HepG2 (cell line): ENCODE data around the gene ETV3L. TPM values are rescaled to one million over a fixed set of nuclear protein-coding genes. Genes with fewer than 3 reads are reported as not detected.

Experiments
- ATAC-seq: fragments of 200-7000 bp; cut with Tn5 transposase; 3 replicates; pipeline ENCODE4 v1.9.1; 2020; ENCODE audit warnings: mild to moderate bottlenecking, moderate library complexity
- BruUV-seq: library from RNA; stranded (reverse); fragments of 400-500 nt; replicated peaks from 2 replicates; lab custom pipeline; 2021; lab: Mats Ljungman, UMichigan
- CTCF ChIA-PET: fragments of 300-600 bp; formaldehyde crosslinking; extraction: SDS; loops from one replicate; lab custom pipeline; 2021; ENCODE audit warnings: low total read pairs, inconsistent platforms, low intra/inter-chr PET ratio; lab: Yijun Ruan, JAX
- POLR2A ChIA-PET: fragments of 350-600 bp; sonication (Branson Sonifier 250); formaldehyde crosslinking; loops from one replicate; lab custom pipeline; 2020; ENCODE audit warnings: antibody characterized with exemption, inconsistent platforms; lab: Yijun Ruan, JAX
- DNase-seq: peaks from one replicate; pipeline ENCODE4 v3.0.0-alpha.2; 2015; ENCODE audit warnings: low spot score
- FAIRE-seq: peaks from 3 replicates; lab custom pipeline; 2011; peaks lifted over from hg19 to GRCh38; lab: Jason Lieb, UNC
- H2AFZ ChIP-seq: one replicate; pipeline ENCODE4 v1.6.1; 2011; ENCODE audit warnings: low read length, inconsistent platforms
- H3K27ac ChIP-seq: fragments of 300-600 bp; 3 replicates; pipeline ENCODE4 v1.8.0; 2011; ENCODE audit warnings: mixed run types, mild to moderate bottlenecking, mixed read lengths, low read length, inconsistent platforms; ENCODE audit not compliant: insufficient read depth; ENCODE audit errors: extremely low read length
- H3K27me3 ChIP-seq, 2 experiments: fragments of 200-600 bp in 1 of 2; 2 replicates in 1 of 2; 3 replicates in 1 of 2; pipeline versions ENCODE4 v1.6.0 to v1.8.0; 2011; ENCODE audit warnings: low read length in 2 of 2, mild to moderate bottlenecking in 2 of 2, moderate library complexity in 2 of 2, inconsistent platforms in 1 of 2; ENCODE audit not compliant: insufficient read depth in 2 of 2, control insufficient read depth in 1 of 2
- H3K36me3 ChIP-seq, 2 experiments: fragments of 200-600 bp in 1 of 2; replicated peaks in 1 of 2; 2 replicates in 1 of 2; 3 replicates in 1 of 2; pipeline versions ENCODE4 v1.5.1 to v1.8.0; 2011; ENCODE audit warnings: low read length in 2 of 2, inconsistent platforms in 1 of 2; ENCODE audit not compliant: insufficient read depth in 2 of 2, control insufficient read depth in 1 of 2
- H3K4me1 ChIP-seq: 2 replicates; pipeline ENCODE4 v1.5.1; 2012; ENCODE audit warnings: low read length, inconsistent platforms; ENCODE audit not compliant: insufficient read depth
- H3K4me2 ChIP-seq: 2 replicates; pipeline ENCODE4 v1.6.0; 2011; ENCODE audit warnings: low read depth, low read length, inconsistent platforms
- H3K4me3 ChIP-seq, 3 experiments: fragments of 200-600 bp in 1 of 3; sonication (generic), shearing (Covaris generic) in 1 of 3; replicated peaks in 1 of 3; 2 replicates each; pipeline ENCODE4 v1.5.1; 2011 to 2016; ENCODE audit warnings: low read length in 3 of 3, inconsistent platforms in 2 of 3, low read depth in 2 of 3, mild to moderate bottlenecking in 2 of 3, control low read depth in 1 of 3, mixed read lengths in 1 of 3; ENCODE audit not compliant: insufficient read depth in 1 of 3
- H3K79me2 ChIP-seq: one replicate; pipeline ENCODE4 v1.6.1; 2011; ENCODE audit warnings: low read length, inconsistent platforms; ENCODE audit not compliant: insufficient read depth
- H3K9ac ChIP-seq: 2 replicates; pipeline ENCODE4 v1.6.0; 2011; ENCODE audit warnings: mild to moderate bottlenecking, low read depth, low read length, inconsistent platforms; ENCODE audit not compliant: insufficient read depth
- H3K9me3 ChIP-seq: 2 replicates; pipeline ENCODE4 v1.5.1; 2012; ENCODE audit warnings: mild to moderate bottlenecking, low read length
- H4K20me1 ChIP-seq: 2 replicates; pipeline ENCODE4 v1.6.0; 2011; ENCODE audit warnings: inconsistent platforms, mild to moderate bottlenecking, low read length, moderate library complexity; ENCODE audit not compliant: insufficient read depth
- ATF1 ChIP-seq: IDR thresholded peaks from 2 replicates; pipeline ENCODE4 v1.6.1; 2016; ENCODE audit warnings: mild to moderate bottlenecking, control low read depth
- EED ChIP-seq: sonication (generic); formaldehyde crosslinking; IDR thresholded peaks from 2 replicates; pipeline ENCODE4 v1.5.0; 2020; ENCODE audit warnings: mild to moderate bottlenecking, missing genetic modification reagents
- ELF3 ChIP-seq: IDR thresholded peaks from 2 replicates; pipeline ENCODE4 v1.6.1; 2016; ENCODE audit warnings: missing genetic modification reagents, missing compliant biosample characterization
- KDM6A ChIP-seq: IDR thresholded peaks from 2 replicates; pipeline ENCODE4 v1.6.1; 2016; ENCODE audit warnings: low read depth
- SALL1 ChIP-seq: sonication (generic); formaldehyde crosslinking; IDR thresholded peaks from 2 replicates; pipeline ENCODE4 v1.8.0; 2022; ENCODE audit warnings: mild to moderate bottlenecking, missing genetic modification reagents
- SP4 ChIP-seq: sonication (generic); formaldehyde crosslinking; IDR thresholded peaks from 2 replicates; pipeline ENCODE4 v1.8.1; 2023; ENCODE audit warnings: mild to moderate bottlenecking, missing genetic modification reagents
- ZBTB1 ChIP-seq: sonication (generic); formaldehyde crosslinking; IDR thresholded peaks from 2 replicates; pipeline ENCODE4 v1.4.0; 2020; ENCODE audit warnings: missing genetic modification reagents, borderline replicate concordance
- ZBTB38 ChIP-seq: sonication (generic); formaldehyde crosslinking; IDR thresholded peaks from 2 replicates; pipeline ENCODE4 v1.5.1; 2020; ENCODE audit warnings: mild to moderate bottlenecking, missing genetic modification reagents
- ZC3H13 ChIP-seq: sonication (generic); formaldehyde crosslinking; IDR thresholded peaks from 2 replicates; pipeline ENCODE4 v1.8.1; 2023; ENCODE audit warnings: mild to moderate bottlenecking, missing genetic modification reagents, moderate library complexity
- ZSCAN29 ChIP-seq: sonication (generic); formaldehyde crosslinking; conservative IDR thresholded peaks from 2 replicates; pipeline ENCODE4 v1.4.0; 2020; ENCODE audit warnings: mild to moderate bottlenecking, missing genetic modification reagents
- WGBS: methylation state at CpG from one replicate; pipeline ENCODE4 v1.1.6; 2017; ENCODE audit warnings: low lambda C conversion rate; 5-methylcytosine and 5-hydroxymethylcytosine counted together
- in situ Hi-C: cut with HindIII; loops from 2 replicates; pipeline ENCODE4 v1.10.0; 2017; ENCODE audit warnings: low pct_unique_long_range_greater_than_20kb; ENCODE audit not compliant: extremely low pct_ligation_motif_present
- intact Hi-C: fragments of 100-400 bp; cut with micrococcal nuclease; formaldehyde crosslinking; loops from one replicate; pipeline ENCODE4 v1.10.0; 2022; ENCODE audit not compliant: unreplicated experiment
- polyA plus RNA-seq, 8 experiments: library from polyadenylated mRNA; depleted of rRNA in 3 of 8; stranded (reverse) in 7 of 8; unstranded in 1 of 8; fragments of >200 nt; fragmentation: Illumina TruSeq in 4 of 8; extraction: Trizol in 4 of 8; gene quantifications; 2 replicates each; pipeline versions ENCODE4 v1.2.1 to v1.2.3, GENCODE V29; 2011 to 2016; ENCODE audit warnings: low read depth in 4 of 8, missing spikeins in 1 of 8, mixed read lengths in 1 of 8; ENCODE audit not compliant: insufficient read depth in 1 of 8
- total RNA-seq, 5 experiments: library from RNA; depleted of rRNA; stranded (reverse); fragments of >200 nt; fragmentation: Illumina TruSeq; extraction: Trizol; gene quantifications; 2 replicates each; pipeline ENCODE4 v1.2.3, GENCODE V29; 2016; ENCODE audit warnings: low read depth in 1 of 5

ETV3L gene
- total and polyA plus RNA-seq, 2 of the 13 experiments (the other 11 are each of a cell fraction or from before 2014, with no cell fraction given), result not detected

- no peak overlapping the region for H3K27ac ChIP-seq
- peaks cover 5% of the 10 kb centered on the region; the same call in 1 of the 2 replicates for H3K4me1 ChIP-seq
- CTCF ChIA-PET, result no interaction called here
- ATAC-seq (no peak), DNase-seq (no peak)
- no peaks in the 10 kb centered on the region for H3K36me3 ChIP-seq
- no TSS peak for BruUV-seq
- no peaks in the 10 kb centered on the region for H4K20me1 ChIP-seq
- intact Hi-C loops, result no loop called here
- no peak overlapping the region for H3K4me2 ChIP-seq
- peaks cover 11 to 43% of the 10 kb centered on the region in 2 experiments; a peak in 4 of 5 replicates for H3K27me3 ChIP-seq
- TF ChIP-seq ZSCAN29 (CRISPR knock-in tag) (no peak), ZBTB38 (CRISPR knock-in tag) (no peak), ZC3H13 (no peak), KDM6A (CRISPR knock-in tag) (no peak), SP4 (no peak), ATF1 (no peak), ZBTB1 (CRISPR knock-in tag) (no peak), ELF3 (CRISPR knock-in tag) (no peak), EED (CRISPR knock-in tag) (no peak), SALL1 (CRISPR knock-in tag) (no peak)
- TF ChIP-seq, all 625 proteins: peak for 0
- Histone ChIP-seq H2AFZ (no peak overlapping the region), H3K79me2 (no peaks in the 10 kb centered on the region), H3K9ac (no peak overlapping the region), H3K9me3 (no peaks in the 10 kb centered on the region), H3K4me3 (no peak overlapping the region)
- POLR2A ChIA-PET, result no interaction called here
- in situ Hi-C loops, result no loop called here
- no peak for FAIRE-seq
- WGBS, result 36% methylated on average over 14 of the region's 18 CpGs
Observed at GRCh38 chr1:157114183-157115121, 14.8 kb upstream of the ETV3L start.
